H9 (cell line): ENCODE results near the gene EOMES. TPM values are rescaled to one million over a fixed set of nuclear protein-coding genes. Genes with fewer than 3 reads are reported as not detected.

Experiments used
- DNase-seq: peaks from one replicate; pipeline ENCODE4 v3.0.0-alpha.2; 2017
- H2AFZ ChIP-seq: one replicate; pipeline ENCODE4 v1.6.1; 2013; ENCODE audit warnings: mild to moderate bottlenecking, low read length, control low read depth, moderate library complexity
- H2AK5ac ChIP-seq: 2 replicates; pipeline ENCODE4 v1.6.1; 2013; ENCODE audit warnings: low read length, control low read depth, mixed read lengths; ENCODE audit not compliant: insufficient read length
- H2BK120ac ChIP-seq: one replicate; pipeline ENCODE4 v1.6.1; 2013; ENCODE audit warnings: low read depth, mild to moderate bottlenecking, low read length, control low read depth, inconsistent platforms; ENCODE audit not compliant: poor library complexity, severe bottlenecking
- H2BK12ac ChIP-seq: 2 replicates; pipeline ENCODE4 v1.6.1; 2013; ENCODE audit warnings: low read length, control low read depth, mixed read lengths, low read depth; ENCODE audit not compliant: insufficient read length
- H2BK15ac ChIP-seq: 2 replicates; pipeline ENCODE4 v1.6.1; 2013; ENCODE audit warnings: low read depth, low read length, control low read depth
- H2BK20ac ChIP-seq: one replicate; pipeline ENCODE4 v1.6.1; 2013; ENCODE audit warnings: low read depth, mild to moderate bottlenecking, low read length, control low read depth, inconsistent platforms; ENCODE audit not compliant: poor library complexity, severe bottlenecking
- H2BK5ac ChIP-seq: 2 replicates; pipeline ENCODE4 v1.6.1; 2013; ENCODE audit warnings: low read length, control low read depth, mixed read lengths; ENCODE audit not compliant: insufficient read length
- H3K14ac ChIP-seq: 2 replicates; pipeline ENCODE4 v1.6.1; 2013; ENCODE audit warnings: low read length, control low read depth; ENCODE audit not compliant: insufficient read depth
- H3K18ac ChIP-seq: 2 replicates; pipeline ENCODE4 v1.6.1; 2013; ENCODE audit warnings: low read depth, mild to moderate bottlenecking, mixed read lengths, low read length, control low read depth; ENCODE audit not compliant: insufficient read length
- H3K23ac ChIP-seq: 2 replicates; pipeline ENCODE4 v1.6.1; 2013; ENCODE audit warnings: low read length, control low read depth, mixed read lengths, low read depth; ENCODE audit not compliant: insufficient read length
- H3K23me2 ChIP-seq: 2 replicates; pipeline ENCODE4 v1.6.1; 2013; ENCODE audit warnings: low read depth, mild to moderate bottlenecking, mixed read lengths, low read length, control low read depth; ENCODE audit not compliant: insufficient read length, poor library complexity, severe bottlenecking
- H3K27ac ChIP-seq: 2 replicates; pipeline ENCODE4 v1.5.1; 2013; ENCODE audit warnings: low read length, control low read depth, mixed read lengths, low read depth; ENCODE audit not compliant: insufficient read length
- H3K27me3 ChIP-seq: 2 replicates; pipeline ENCODE4 v1.6.1; 2013; ENCODE audit warnings: low read length, control low read depth, inconsistent platforms; ENCODE audit not compliant: insufficient read depth
- H3K4ac ChIP-seq: 2 replicates; pipeline ENCODE4 v1.6.1; 2013; ENCODE audit warnings: low read depth, mild to moderate bottlenecking, control low read depth, inconsistent platforms, low read length, moderate library complexity
- H3K4me1 ChIP-seq: 2 replicates; pipeline ENCODE4 v1.6.1; 2013; ENCODE audit warnings: low read length, control low read depth, inconsistent platforms; ENCODE audit not compliant: insufficient read depth
- H3K4me2 ChIP-seq: 2 replicates; pipeline ENCODE4 v1.6.1; 2013; ENCODE audit warnings: low read length, control low read depth, mixed read lengths; ENCODE audit not compliant: insufficient read length, insufficient read depth
- H3K56ac ChIP-seq: 2 replicates; pipeline ENCODE4 v1.6.1; 2013; ENCODE audit warnings: low read depth, mild to moderate bottlenecking, mixed read lengths, low read length, control low read depth; ENCODE audit not compliant: insufficient read length
- H3K79me1 ChIP-seq: 2 replicates; pipeline ENCODE4 v1.6.1; 2013; ENCODE audit warnings: low read depth, mild to moderate bottlenecking, moderate library complexity, low read length, control low read depth, inconsistent platforms; ENCODE audit not compliant: insufficient read depth, poor library complexity, severe bottlenecking
- H3K79me2 ChIP-seq: 2 replicates; pipeline ENCODE4 v1.6.1; 2013; ENCODE audit warnings: low read length, control low read depth, inconsistent platforms; ENCODE audit not compliant: insufficient read depth
- H3K9ac ChIP-seq: 2 replicates; pipeline ENCODE4 v1.6.1; 2013; ENCODE audit warnings: low read length, control low read depth, mixed read lengths; ENCODE audit not compliant: insufficient read length; ENCODE audit errors: extremely low read depth
- H3K9me3 ChIP-seq: one replicate; pipeline ENCODE4 v1.6.1; 2013; ENCODE audit warnings: low read depth, low read length, inconsistent platforms; ENCODE audit not compliant: control insufficient read depth
- H3T11ph ChIP-seq: one replicate; pipeline ENCODE4 v1.6.1; 2013; ENCODE audit warnings: mild to moderate bottlenecking, low read length, control low read depth, inconsistent platforms
- H4K20me1 ChIP-seq: one replicate; pipeline ENCODE4 v1.6.1; 2013; ENCODE audit not compliant: control insufficient read depth, insufficient read length, insufficient read depth
- H4K5ac ChIP-seq: 2 replicates; pipeline ENCODE4 v1.6.1; 2013; ENCODE audit warnings: low read depth, mild to moderate bottlenecking, mixed read lengths, low read length, control low read depth; ENCODE audit not compliant: insufficient read length
- H4K8ac ChIP-seq: replicated peaks from 2 replicates; pipeline ENCODE4 v1.6.1; 2013; ENCODE audit warnings: low read length, control low read depth, mixed read lengths, low read depth; ENCODE audit not compliant: insufficient read length
- H4K91ac ChIP-seq: 2 replicates; pipeline ENCODE4 v1.6.1; 2013; ENCODE audit warnings: low read depth, mild to moderate bottlenecking, moderate library complexity, mixed read lengths, low read length, control low read depth; ENCODE audit not compliant: insufficient read length
- H3K27ac Mint-ChIP-seq, 3 experiments: 2 replicates in 2 of 3; 3 replicates in 1 of 3; pipeline ENCODE4 v1.8.0; 2020 to 2021; ENCODE audit warnings: mixed read lengths in 3 of 3, mild to moderate bottlenecking in 1 of 3, moderate library complexity in 1 of 3
- H3K27me3 Mint-ChIP-seq: 2 replicates; pipeline ENCODE4 v1.8.0; 2021; ENCODE audit warnings: low read depth, mild to moderate bottlenecking, moderate library complexity, mixed read lengths
- H3K36me3 Mint-ChIP-seq, 3 experiments: 2 replicates in 2 of 3; 3 replicates in 1 of 3; pipeline ENCODE4 v1.8.0; 2020 to 2021; ENCODE audit warnings: low read depth in 3 of 3, mixed read lengths in 3 of 3; ENCODE audit not compliant: insufficient read depth in 1 of 3
- H3K4me1 Mint-ChIP-seq, 2 experiments: 2 replicates each; pipeline ENCODE4 v1.8.0; 2020; ENCODE audit warnings: mixed read lengths in 2 of 2
- H3K4me3 Mint-ChIP-seq, 2 experiments: 2 replicates in 1 of 2; 3 replicates in 1 of 2; pipeline ENCODE4 v1.8.0; 2020 to 2021; ENCODE audit warnings: mild to moderate bottlenecking in 2 of 2, mixed read lengths in 2 of 2, moderate library complexity in 1 of 2
- H3K9me3 Mint-ChIP-seq, 2 experiments: 2 replicates in 1 of 2; 3 replicates in 1 of 2; pipeline ENCODE4 v1.8.0; 2020; ENCODE audit warnings: mild to moderate bottlenecking in 2 of 2, mixed read lengths in 2 of 2, moderate library complexity in 1 of 2
- WGBS: extraction: QIAGEN DNeasy Blood & Tissue Kit; methylation state at CpG from one replicate; pipeline ENCODE4 v1.1.7; 2013; ENCODE audit warnings: missing lambda C conversion rate, low lambda C conversion rate, mixed read lengths; ENCODE audit not compliant: insufficient read length; ENCODE audit errors: extremely low coverage; 5-methylcytosine and 5-hydroxymethylcytosine counted together
- total RNA-seq: library from RNA; stranded (reverse); gene quantifications from 2 replicates; pipeline ENCODE4 v1.2.1, GENCODE V29; 2021
- TF ChIP-seq, protein P1 (sequence below): fragments of 200-600 bp; sonication (generic); conservative IDR thresholded peaks from 3 replicates; pipeline ENCODE4 v1.8.0; 2021; ENCODE audit warnings: antibody characterized with exemption, mild to moderate bottlenecking

Gene EOMES
- total RNA-seq, 1 experiment from 2014 or later: 1.7 TPM

DNA sequence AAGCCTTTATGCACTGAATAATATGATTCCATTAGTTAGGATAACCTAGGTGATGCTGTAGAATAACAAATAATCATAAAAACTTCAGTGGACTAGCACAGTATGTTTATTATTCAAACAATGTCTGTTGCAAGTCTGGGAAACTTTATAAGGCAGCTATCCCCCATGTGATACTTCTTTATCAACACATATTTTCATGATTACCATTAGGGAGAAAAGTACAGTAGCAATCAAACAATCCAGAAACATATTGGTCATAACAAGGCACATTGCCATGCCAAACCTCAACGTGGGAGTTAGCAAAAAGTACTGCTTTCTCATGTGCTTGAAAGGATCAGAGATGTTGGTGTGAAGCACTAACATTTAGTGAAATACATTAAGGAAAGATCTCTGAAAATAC, 35.5 kb downstream of the EOMES start:
- no peak overlapping the region for H2BK20ac ChIP-seq
- no peak overlapping the region for H2BK15ac ChIP-seq
- H3K23me2 ChIP-seq: no peaks in the 10 kb centered on the region
- DNase-seq: no peak
- H3K27ac ChIP-seq: no peak overlapping the region
- H3K27me3 ChIP-seq: no peaks in the 10 kb centered on the region
- H3K4me1 ChIP-seq: no peaks in the 10 kb centered on the region
- Mint-ChIP-seq H3K27ac (no peak overlapping the region), H3K4me3 (no peak overlapping the region), H3K9me3 (peaks cover 0 to 2% of the 10 kb centered on the region in 2 experiments; a peak in 2 of 5 replicates), H3K36me3 (peaks cover 0 to 1% (median 0%) of the 10 kb centered on the region in 3 experiments; a peak in 2 of 7 replicates), H3K27me3 (no peaks in the 10 kb centered on the region), H3K4me1 (0 out of 4 replicates have a peak, but pooled peaks cover 0 to 3% of the 10 kb centered on the region in 2 experiments)
- no peak overlapping the region for H4K8ac ChIP-seq
- H3K18ac ChIP-seq: no peak overlapping the region
- no peak overlapping the region for H2AFZ ChIP-seq
- no peak overlapping the region for H3K14ac ChIP-seq
- H2BK5ac ChIP-seq: no peak overlapping the region
- H3K56ac ChIP-seq: no peak overlapping the region
- H3K23ac ChIP-seq: no peak overlapping the region
- H3K4ac ChIP-seq: no peak overlapping the region
- H3T11ph ChIP-seq: no peak overlapping the region
- H2AK5ac ChIP-seq: no peak overlapping the region
- no peak overlapping the region for H3K9ac ChIP-seq
- no peak overlapping the region for H2BK120ac ChIP-seq
- H4K20me1 ChIP-seq: no peaks in the 10 kb centered on the region
- no peak overlapping the region for H4K5ac ChIP-seq
- no peak overlapping the region for H2BK12ac ChIP-seq
- TF ChIP-seq, protein P1, sequence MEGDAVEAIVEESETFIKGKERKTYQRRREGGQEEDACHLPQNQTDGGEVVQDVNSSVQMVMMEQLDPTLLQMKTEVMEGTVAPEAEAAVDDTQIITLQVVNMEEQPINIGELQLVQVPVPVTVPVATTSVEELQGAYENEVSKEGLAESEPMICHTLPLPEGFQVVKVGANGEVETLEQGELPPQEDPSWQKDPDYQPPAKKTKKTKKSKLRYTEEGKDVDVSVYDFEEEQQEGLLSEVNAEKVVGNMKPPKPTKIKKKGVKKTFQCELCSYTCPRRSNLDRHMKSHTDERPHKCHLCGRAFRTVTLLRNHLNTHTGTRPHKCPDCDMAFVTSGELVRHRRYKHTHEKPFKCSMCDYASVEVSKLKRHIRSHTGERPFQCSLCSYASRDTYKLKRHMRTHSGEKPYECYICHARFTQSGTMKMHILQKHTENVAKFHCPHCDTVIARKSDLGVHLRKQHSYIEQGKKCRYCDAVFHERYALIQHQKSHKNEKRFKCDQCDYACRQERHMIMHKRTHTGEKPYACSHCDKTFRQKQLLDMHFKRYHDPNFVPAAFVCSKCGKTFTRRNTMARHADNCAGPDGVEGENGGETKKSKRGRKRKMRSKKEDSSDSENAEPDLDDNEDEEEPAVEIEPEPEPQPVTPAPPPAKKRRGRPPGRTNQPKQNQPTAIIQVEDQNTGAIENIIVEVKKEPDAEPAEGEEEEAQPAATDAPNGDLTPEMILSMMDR: no peak
- no peak overlapping the region for H4K91ac ChIP-seq
- no CpG with 5 or more reads among the region's 1 CpG for WGBS
- no peaks in the 10 kb centered on the region for H3K9me3 ChIP-seq
- H3K4me2 ChIP-seq: no peak overlapping the region
- no peaks in the 10 kb centered on the region for H3K79me2 ChIP-seq
- no peaks in the 10 kb centered on the region for H3K79me1 ChIP-seq
